ENCODE measurements around the gene HYDIN.
A peak's percentile ranks its signal among the peaks of the same experiment; 100 is the strongest.
"Not testable (repeated sequence)": the region's sequence is repeated elsewhere in the genome, so short reads cannot be mapped to it uniquely, and the experiment has no call there.

HYDIN gene

GRCh38 chr16:70987019-70987715, 243.4 kb downstream of the HYDIN start:
- DNase-seq, result not testable (repeated sequence)

GRCh38 chr16:70984675-70985074, 245.8 kb downstream of the HYDIN start:
- not testable (repeated sequence) for DNase-seq

- not testable (repeated sequence) for DNase-seq
Observed at GRCh38 chr16:70968332-70968731, 262.2 kb downstream of the HYDIN start.

DNA sequence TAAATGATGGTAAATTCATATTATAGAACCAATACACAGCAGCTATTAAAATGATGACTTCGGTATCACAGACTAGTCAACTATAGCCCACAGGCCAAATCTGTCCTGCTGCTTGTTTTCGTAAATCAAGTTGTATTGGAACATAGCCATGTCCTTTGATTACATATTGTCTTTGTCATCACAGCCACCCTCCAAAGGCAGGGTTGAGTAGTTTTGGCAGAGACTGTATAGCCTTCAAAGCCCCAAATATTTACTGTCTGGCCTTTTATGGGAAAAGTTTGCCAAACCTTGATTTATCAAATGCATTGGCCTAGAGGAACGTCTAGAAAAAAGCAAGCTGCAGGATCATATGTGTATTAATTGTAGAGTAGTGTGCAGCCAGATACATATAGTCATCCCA, 270.4 kb downstream of the HYDIN start:
- DNase-seq, result not testable (repeated sequence)

DNA sequence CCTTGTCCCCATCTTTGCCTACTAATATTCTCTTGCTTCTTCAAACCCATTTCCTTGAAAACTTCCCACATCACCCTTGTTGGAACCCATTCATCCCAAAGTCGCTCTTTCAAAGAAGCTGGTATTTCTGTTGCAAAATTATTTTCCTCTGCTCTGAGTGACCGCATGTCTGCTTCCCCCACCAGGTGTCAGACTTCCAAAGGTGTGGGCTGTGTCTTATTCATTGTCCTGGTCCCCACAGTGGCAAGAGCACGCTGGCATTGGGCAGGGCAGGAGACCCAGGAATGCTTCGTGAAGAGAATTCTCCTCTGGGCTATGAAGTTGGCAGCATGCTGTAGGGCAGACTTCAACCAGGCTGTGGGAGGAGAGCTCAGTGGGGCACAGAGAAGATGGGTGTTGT, 275.6 kb downstream of the HYDIN start:
- DNase-seq, result not testable (repeated sequence)

- DNase-seq, result not testable (repeated sequence)
Observed at GRCh38 chr16:70953824-70954223, 276.7 kb downstream of the HYDIN start.

GRCh38 chr16:70943551-70943950, 287.0 kb downstream of the HYDIN start:
- not testable (repeated sequence) for DNase-seq

DNA sequence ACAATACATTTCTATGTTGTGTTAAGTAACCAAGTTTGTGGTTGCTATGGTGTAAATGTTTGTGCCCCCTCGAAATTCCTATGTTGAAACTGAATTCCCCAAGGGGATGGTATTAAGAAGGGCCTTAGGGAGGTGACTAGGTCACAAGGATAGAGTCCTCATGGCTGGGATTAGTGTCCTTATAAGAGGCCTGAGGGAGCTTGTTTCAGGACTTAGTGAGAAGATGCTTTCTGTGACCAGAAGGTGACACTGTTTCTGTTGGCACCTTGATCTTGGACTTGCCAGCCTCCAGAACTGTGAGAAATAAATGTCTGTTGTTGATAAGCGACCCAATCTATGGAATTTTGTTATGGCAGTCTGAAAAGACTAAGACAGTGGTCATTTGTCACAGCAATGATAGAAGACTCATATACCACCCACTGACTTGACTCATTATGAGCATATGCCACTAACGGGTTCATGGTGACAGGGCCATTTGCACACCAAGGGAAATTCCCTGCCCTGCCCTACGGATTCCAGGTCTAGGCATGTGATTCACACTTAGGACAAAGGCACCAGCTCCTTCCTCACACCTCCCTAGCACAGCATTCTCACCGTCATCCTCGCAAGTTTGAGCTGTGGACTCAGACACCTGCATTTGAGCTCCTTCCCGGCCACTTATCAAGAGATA, 290.7 kb downstream of the HYDIN start:
- not testable (repeated sequence) for DNase-seq

- DNase-seq, result peak; percentile 1
Observed at GRCh38 chr16:70936781-70937525, 293.6 kb downstream of the HYDIN start.

- DNase-seq, result not testable (repeated sequence)
Observed at GRCh38 chr16:70935325-70935724, 295.2 kb downstream of the HYDIN start.

- DNase-seq, result not testable (repeated sequence)
Observed at GRCh38 chr16:70933746-70934145, 296.8 kb downstream of the HYDIN start.

DNA sequence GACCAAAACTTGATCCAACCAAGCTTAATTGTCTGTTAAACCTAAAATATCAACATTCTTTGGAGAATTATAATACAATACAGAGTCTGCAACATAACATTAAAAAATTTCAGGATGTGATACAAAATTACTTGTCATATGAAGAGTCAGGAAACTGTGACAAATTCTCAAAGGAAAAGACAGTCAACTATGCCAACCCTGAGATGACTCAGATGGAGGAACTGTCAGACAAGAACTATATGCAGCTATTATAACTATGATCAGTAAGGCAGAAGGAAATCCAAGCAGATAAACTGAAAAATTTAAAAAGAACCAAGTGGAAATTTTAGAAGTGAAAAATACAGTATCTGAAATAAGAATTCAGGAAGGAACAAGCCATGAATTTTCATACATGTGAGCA, 299.8 kb downstream of the HYDIN start:
- DNase-seq, result not testable (repeated sequence)

DNA sequence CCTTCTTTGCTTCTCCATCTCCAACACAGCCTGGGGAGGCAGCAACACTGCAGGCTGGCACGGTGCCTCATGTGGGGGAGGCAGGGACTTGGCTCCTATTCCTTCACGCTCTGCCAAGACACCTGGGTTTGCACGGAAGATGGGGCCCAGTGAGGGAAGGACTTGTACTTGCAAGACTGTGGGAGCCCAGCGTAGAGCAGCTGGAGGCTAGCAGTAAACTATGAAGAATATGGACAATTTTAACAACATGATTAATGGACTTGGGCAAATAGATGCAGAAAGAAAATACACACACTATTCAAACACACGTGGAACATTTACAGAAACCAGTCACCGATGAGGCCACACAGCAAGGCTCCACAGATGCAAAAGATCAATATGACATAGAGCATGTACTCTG, 308.4 kb downstream of the HYDIN start:
- peak; percentile 0 for DNase-seq

DNA sequence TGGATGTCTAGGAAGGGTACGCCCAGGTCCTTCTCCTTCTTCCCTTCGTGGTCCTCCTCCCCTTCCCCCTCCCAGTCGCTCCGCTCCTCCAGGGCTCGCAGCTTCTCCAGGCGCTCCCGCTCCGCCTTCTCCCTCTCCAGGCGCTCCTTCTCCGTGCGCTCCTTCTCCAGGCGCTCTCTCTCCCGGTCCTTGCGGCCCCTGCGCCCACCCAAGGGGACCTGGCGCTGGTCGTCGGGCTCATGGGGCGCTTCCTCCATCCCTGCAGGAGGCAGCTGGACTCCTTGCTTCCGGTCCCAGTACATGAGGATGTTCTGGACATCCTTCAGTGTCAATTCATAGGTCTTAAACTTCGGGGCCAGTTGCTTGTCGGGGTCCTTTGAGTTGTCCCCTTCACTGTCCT, 309.9 kb downstream of the HYDIN start:
- DNase-seq, result not testable (repeated sequence)

- not testable (repeated sequence) for DNase-seq
Observed at GRCh38 chr16:70888208-70888607, 342.3 kb downstream of the HYDIN start.

- not testable (repeated sequence) for DNase-seq
Observed at GRCh38 chr16:70884652-70885051, 345.9 kb downstream of the HYDIN start.

DNA sequence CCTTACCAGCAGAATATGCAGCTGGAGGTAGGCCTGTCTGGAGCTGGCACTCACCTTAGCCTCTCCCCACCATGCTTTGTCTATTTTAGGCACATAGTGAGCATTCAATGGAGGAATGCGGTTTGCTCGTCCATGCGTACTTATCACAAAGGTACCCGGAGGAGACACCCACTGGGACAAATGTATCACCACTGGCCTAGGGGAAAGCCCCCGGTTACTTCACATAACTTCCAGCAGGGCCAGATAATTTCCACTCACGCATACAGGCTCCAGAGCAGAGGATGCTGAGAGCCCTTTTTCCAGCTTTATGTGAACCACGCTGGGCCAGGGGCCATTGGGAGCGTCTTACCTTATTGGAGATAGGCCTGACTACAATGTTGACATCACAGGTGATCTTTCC, 348.2 kb downstream of the HYDIN start:
- not testable (repeated sequence) for DNase-seq

DNA sequence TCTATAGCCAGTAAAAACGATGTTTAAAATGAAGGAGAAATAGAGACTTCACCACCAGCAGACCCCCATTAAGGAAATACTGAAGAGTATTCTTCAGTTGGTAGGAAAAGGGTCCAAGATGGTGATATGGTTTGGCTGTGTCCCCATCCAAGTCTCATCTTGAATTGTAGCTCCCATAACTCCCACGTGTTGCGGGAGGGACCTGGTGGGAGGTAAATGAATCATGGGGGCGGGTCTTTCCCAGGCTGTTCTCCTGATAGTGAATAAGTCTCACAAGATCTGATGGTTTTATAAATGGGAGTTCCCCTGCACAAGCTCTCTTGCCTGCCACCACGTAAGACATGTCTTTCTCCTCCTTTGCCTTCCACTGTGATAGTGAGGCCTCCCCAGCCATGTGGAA, 352.6 kb downstream of the HYDIN start:
- not testable (repeated sequence) for DNase-seq

GRCh38 chr16:70876442-70876841, 354.1 kb downstream of the HYDIN start:
- not testable (repeated sequence) for DNase-seq

DNA sequence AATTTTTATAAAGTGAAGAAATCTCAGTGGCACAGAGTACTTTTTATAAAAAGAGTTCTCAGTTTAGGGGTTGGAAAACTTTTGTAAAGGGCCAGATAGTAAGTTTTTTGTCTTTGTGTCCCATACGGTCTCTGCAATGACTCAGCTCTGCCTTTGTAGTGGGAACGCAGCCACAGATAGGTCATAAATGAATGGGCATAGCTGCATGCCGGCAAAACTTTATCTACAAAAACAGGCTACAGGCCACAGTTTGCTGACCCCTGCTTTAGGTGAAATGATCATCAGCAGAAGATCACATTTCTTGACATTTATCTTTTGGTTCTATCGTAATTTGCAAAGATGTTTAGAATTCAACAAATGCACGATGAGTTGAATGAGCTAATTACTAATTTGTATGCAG, 365.8 kb downstream of the HYDIN start:
- not testable (repeated sequence) for DNase-seq

GRCh38 chr16:70861996-70862395, 368.5 kb downstream of the HYDIN start:
- DNase-seq, result not testable (repeated sequence)

- DNase-seq, result not testable (repeated sequence)
Observed at GRCh38 chr16:70851299-70851698, 379.2 kb downstream of the HYDIN start.

GRCh38 chr16:70823498-70824118, 406.9 kb downstream of the HYDIN start:
- not testable (repeated sequence) for DNase-seq
